ENCODE results near the gene ANKDD1B.

ANKDD1B gene

GRCh38 chr5:75717082-75717922 is 106.0 kb downstream of the ANKDD1B start, which contains the start of gene POC5 (continued):
- TF ChIP-seq TSHZ1 (tag by site-specific recombination; IDR thresholded peaks at IDR 0.05; ENCODE audit: borderline replicate concordance) (peak; percentile 84), ZSCAN30 (tag by site-specific recombination; IDR thresholded peaks at IDR 0.05) (0 out of 2 replicates have a peak, but pooled peaks have one; percentile 37), ZNF114 (tag by site-specific recombination; IDR thresholded peaks at IDR 0.05) (no peak), ZFP3 (tag by site-specific recombination; IDR thresholded peaks at IDR 0.05; ENCODE audit: low read depth) (no peak), ZNF645 (tag by site-specific recombination; IDR thresholded peaks at IDR 0.05) (no peak), ZNF473 (tag by site-specific recombination; IDR thresholded peaks at IDR 0.05) (no peak), ZNF157 (tag by site-specific recombination; IDR thresholded peaks at IDR 0.05) (no peak), IKZF3 (tag by site-specific recombination; IDR thresholded peaks at IDR 0.05) (peak; percentile 54; the same call in 1 of the 2 replicates), ZNF529 (tag by site-specific recombination; IDR thresholded peaks at IDR 0.05; ENCODE audit: insufficient replicate concordance) (no peak), ZBTB10 (tag by site-specific recombination; IDR thresholded peaks at IDR 0.05) (no peak), OVOL3 (tag by site-specific recombination; IDR thresholded peaks at IDR 0.05) (peak; percentile 71; the same call in 1 of the 2 replicates), PRDM1 (tag by site-specific recombination; IDR thresholded peaks at IDR 0.05) (no peak), RBAK (tag by site-specific recombination; IDR thresholded peaks at IDR 0.05) (no peak), ZNF280D (tag by site-specific recombination; IDR thresholded peaks at IDR 0.05) (no peak), ZFP37 (tag by site-specific recombination; IDR thresholded peaks at IDR 0.05) (peak; percentile 91), ZNF555 (tag by site-specific recombination; conservative IDR thresholded peaks at IDR 0.05) (no peak), ZNF223 (tag by site-specific recombination; IDR thresholded peaks at IDR 0.05) (no peak), ZNF433 (tag by site-specific recombination; IDR thresholded peaks at IDR 0.05; ENCODE audit: low read depth) (no peak), ZNF561 (tag by site-specific recombination; IDR thresholded peaks at IDR 0.05; ENCODE audit: borderline replicate concordance) (peak; percentile 92), ZNF670 (tag by site-specific recombination; IDR thresholded peaks at IDR 0.05; ENCODE audit: low read depth) (no peak), ZNF621 (tag by site-specific recombination; IDR thresholded peaks at IDR 0.05) (no peak), MZF1 (tag by site-specific recombination; IDR thresholded peaks at IDR 0.05; ENCODE audit: borderline replicate concordance) (peak; percentile 75; the same call in 1 of the 2 replicates), SP7 (tag by site-specific recombination; IDR thresholded peaks at IDR 0.05) (peak; percentile 85), ZNF121 (tag by site-specific recombination; IDR thresholded peaks at IDR 0.05) (no peak), REPIN1 (tag by site-specific recombination; IDR thresholded peaks at IDR 0.05; ENCODE audit: low read depth) (no peak), ZNF596 (tag by site-specific recombination; IDR thresholded peaks at IDR 0.05) (no peak), ZBTB20 (tag by site-specific recombination; IDR thresholded peaks at IDR 0.05) (no peak), SP2 (tag by site-specific recombination; IDR thresholded peaks at IDR 0.05) (peak; percentile 93), ZNF654 (tag by site-specific recombination; IDR thresholded peaks at IDR 0.05; ENCODE audit: low read depth) (no peak)

Measured in HEK293 (cell line).